Measurements from ENCODE around the gene RASGEF1C. TPM values are rescaled to one million over a fixed set of nuclear protein-coding genes. Genes with fewer than 3 reads are reported as not detected.

The RASGEF1C gene
- total RNA-seq, 2 donors from 2014 or later, result 0.09 to 3.1 TPM

DNA sequence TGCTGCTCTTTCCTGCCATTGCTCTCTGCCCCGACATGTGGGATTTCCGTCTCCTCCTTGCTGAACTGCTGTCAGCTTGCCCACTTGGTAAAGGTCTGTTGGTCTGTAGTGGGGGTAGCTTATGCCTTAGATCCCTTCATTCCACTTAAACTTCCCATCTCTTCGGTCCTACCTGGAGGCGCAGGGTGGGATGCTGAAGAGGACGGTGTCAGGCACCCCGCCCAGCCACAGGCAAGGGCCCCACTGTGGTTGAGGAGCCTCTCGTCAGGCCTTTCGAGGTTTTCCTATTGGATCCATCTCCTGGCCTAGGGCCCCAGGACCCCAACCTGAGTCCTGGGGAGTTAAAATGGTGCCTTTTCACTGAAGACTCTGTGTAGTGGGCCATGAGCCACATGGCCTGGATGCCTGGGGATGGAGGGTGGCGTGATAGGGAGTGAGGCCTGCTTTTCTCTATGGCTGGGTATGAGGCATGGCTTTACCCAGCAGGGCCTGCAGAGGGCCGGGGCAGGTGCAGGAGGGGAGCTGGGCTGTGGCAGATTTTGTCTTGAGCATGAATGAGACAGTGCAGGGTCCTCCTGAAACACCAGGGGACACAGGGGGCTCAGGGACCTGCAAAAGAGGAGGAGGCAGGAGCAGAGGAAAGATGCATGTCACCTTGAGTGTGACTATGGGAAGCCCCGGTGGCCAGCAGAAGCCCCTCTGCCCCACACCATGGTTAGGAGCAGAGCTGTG lies 111.7 kb downstream of the RASGEF1C start:
- intact Hi-C loops (cut with DNase I), result no loop called here
- Histone ChIP-seq H3K27ac (no peak overlapping the region), H3K4me3 (no peak overlapping the region), H3K27me3 (replicated peaks; ENCODE audit: insufficient read depth) (no peaks in the 10 kb centered on the region), H3K4me1 (replicated peaks) (no peaks in the 10 kb centered on the region), H3K36me3 (no peaks in the 10 kb centered on the region), H3K9me3 (no peaks in the 10 kb centered on the region)
- no peak for DNase-seq (ENCODE audit: low spot score)
- no peak for TF ChIP-seq POLR2A (IDR thresholded peaks at IDR 0.05)
- no peak for TF ChIP-seq POLR2AphosphoS5 (IDR thresholded peaks at IDR 0.05)
- 87% methylated on average over 11 of the region's 11 CpGs for WGBS

DNA sequence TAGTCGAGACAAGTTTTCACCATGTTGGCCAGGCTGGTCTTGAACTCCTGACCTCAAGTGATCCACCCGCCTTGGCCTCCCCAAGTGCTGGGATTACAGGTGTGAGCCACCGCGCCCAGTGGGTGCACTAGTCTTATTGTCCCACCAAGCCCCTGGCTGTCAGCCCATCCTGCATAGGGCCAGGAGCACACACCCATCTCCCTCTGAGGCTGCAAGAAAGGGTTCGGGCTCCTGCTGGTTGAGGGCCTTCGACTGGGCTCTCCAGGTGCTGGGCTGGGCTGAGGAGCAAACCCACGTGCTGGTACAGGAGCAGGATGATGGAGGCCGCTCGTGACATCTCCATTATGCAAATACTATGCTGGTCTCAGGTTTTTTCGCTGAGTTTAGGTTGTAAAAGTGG lies 112.4 kb downstream of the RASGEF1C start:
- 83% methylated on average over 10 of the region's 10 CpGs for WGBS
- Histone ChIP-seq H3K36me3 (no peaks in the 10 kb centered on the region), H3K4me3 (no peak overlapping the region), H3K27me3 (replicated peaks; ENCODE audit: insufficient read depth) (no peaks in the 10 kb centered on the region), H3K27ac (no peak overlapping the region), H3K4me1 (replicated peaks) (no peaks in the 10 kb centered on the region), H3K9me3 (no peaks in the 10 kb centered on the region)
- intact Hi-C loops (cut with DNase I), result no loop called here
- no peak for DNase-seq (ENCODE audit: low spot score)
- TF ChIP-seq POLR2AphosphoS5 (IDR thresholded peaks at IDR 0.05) (no peak), POLR2A (IDR thresholded peaks at IDR 0.05) (no peak)
- TF ChIP-seq, protein P1, sequence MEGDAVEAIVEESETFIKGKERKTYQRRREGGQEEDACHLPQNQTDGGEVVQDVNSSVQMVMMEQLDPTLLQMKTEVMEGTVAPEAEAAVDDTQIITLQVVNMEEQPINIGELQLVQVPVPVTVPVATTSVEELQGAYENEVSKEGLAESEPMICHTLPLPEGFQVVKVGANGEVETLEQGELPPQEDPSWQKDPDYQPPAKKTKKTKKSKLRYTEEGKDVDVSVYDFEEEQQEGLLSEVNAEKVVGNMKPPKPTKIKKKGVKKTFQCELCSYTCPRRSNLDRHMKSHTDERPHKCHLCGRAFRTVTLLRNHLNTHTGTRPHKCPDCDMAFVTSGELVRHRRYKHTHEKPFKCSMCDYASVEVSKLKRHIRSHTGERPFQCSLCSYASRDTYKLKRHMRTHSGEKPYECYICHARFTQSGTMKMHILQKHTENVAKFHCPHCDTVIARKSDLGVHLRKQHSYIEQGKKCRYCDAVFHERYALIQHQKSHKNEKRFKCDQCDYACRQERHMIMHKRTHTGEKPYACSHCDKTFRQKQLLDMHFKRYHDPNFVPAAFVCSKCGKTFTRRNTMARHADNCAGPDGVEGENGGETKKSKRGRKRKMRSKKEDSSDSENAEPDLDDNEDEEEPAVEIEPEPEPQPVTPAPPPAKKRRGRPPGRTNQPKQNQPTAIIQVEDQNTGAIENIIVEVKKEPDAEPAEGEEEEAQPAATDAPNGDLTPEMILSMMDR (IDR thresholded peaks at IDR 0.05), result no peak

DNA sequence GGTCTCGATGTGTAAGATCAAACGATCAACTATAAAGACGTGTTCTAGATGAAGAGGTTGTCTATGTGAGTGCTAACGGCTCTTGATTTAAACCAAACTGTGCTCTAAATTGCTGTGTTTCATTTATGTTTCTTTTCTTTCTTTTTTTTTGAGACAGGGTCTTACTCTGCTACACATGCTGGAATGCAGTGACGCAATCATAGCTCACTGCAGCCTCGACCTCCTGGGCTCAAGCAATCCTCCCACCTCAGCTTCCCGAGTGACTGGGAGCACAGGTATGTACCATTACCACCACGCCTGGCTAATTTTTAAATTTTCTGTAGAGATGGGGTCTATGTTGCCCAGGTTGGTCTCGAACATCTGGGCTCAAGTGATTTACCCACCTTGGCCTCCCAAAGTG lies 113.5 kb downstream of the RASGEF1C start:
- no peak overlapping the region for H3K4me3 ChIP-seq
- H3K4me1 ChIP-seq (replicated peaks), result no peaks in the 10 kb centered on the region
- no peak for TF ChIP-seq POLR2AphosphoS5 (IDR thresholded peaks at IDR 0.05)
- no peak for TF ChIP-seq POLR2A (IDR thresholded peaks at IDR 0.05)
- H3K36me3 ChIP-seq, result no peaks in the 10 kb centered on the region
- H3K27ac ChIP-seq, result no peak overlapping the region
- intact Hi-C loops (cut with DNase I), result no loop called here
- 81% methylated on average over 9 of the region's 9 CpGs for WGBS
- H3K9me3 ChIP-seq, result no peaks in the 10 kb centered on the region
- no peaks in the 10 kb centered on the region for H3K27me3 ChIP-seq (replicated peaks; ENCODE audit: insufficient read depth)
- DNase-seq (ENCODE audit: low spot score), result no peak

DNA sequence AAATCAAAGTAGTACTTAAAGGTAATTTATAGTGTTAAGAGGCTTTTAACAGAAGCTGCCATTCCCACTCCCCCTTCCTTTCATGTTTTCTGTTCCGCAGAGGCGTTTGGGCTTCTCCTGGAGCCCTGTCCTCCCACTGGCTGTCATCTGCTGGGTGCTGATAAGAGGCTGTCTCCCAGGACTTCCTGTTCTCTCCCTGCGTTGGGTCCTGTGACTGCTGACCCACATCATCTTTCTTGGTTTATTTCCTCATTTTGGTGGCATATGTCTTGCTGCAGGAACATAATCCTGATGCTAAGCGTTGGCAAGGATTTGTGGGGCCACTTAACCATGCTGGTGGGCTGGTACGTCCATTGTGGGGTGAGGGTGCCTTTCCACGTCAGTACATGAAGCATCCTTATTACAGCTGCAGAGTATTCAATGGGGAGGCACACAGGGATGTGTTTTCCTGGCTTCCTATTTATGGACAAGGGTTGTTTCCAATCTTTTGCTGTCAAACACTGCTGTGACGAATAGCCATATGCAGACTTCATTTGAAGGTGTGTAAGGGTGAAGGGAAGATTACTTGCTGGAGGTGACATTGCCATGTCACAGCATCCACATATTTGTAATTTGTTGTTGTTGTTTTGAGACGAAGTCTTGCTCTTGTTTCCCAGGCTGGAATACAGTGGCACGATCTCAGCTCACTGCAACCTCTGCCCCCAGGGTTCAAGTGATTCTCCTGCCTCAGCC lies 115.2 kb downstream of the RASGEF1C start:
- no peak overlapping the region for H3K27ac ChIP-seq

DNA sequence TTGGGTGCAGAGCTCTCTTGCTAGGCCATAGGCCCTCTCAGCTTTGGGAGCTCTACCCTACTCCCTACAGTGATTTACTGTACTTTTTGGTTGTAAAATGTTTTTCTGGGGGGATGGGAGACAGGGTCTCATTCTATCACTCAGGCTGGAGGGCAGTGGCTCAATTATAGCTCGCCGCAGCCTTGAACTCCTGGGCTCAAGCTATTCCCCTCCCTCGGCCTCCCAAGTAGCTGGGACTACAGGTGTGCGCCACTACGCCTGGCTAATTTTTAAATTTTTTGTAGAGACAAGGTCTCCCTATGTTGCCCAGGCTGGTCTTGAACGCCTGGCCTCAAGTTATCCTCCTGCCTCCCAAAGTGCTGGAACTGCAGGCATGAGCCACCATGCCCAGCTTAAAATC lies 115.8 kb downstream of the RASGEF1C start:
- H3K4me3 ChIP-seq, result no peak overlapping the region
- H3K36me3 ChIP-seq, result no peaks in the 10 kb centered on the region
- H3K27me3 ChIP-seq (replicated peaks; ENCODE audit: insufficient read depth), result no peaks in the 10 kb centered on the region
- no peak for DNase-seq (ENCODE audit: low spot score)
- intact Hi-C loops (cut with DNase I), result loop anchor here (5.0 kb wide), 1 partner anchor 106 kb away; no protein-coding TSS in a partner anchor
- 97% methylated on average over 6 of the region's 6 CpGs for WGBS
- H3K27ac ChIP-seq, result no peak overlapping the region
- TF ChIP-seq POLR2AphosphoS5 (IDR thresholded peaks at IDR 0.05), result no peak
- no peaks in the 10 kb centered on the region for H3K9me3 ChIP-seq
- no peaks in the 10 kb centered on the region for H3K4me1 ChIP-seq (replicated peaks)

More for the DNA sequence above, 115.2 kb downstream of the RASGEF1C start:
- Histone ChIP-seq H3K9me3 (no peaks in the 10 kb centered on the region), H3K4me3 (no peak overlapping the region), H3K27me3 (replicated peaks; ENCODE audit: insufficient read depth) (no peaks in the 10 kb centered on the region), H3K36me3 (no peaks in the 10 kb centered on the region), H3K4me1 (replicated peaks) (no peaks in the 10 kb centered on the region)
- intact Hi-C loops (cut with DNase I), result loop anchor here (5.0 kb wide), 1 partner anchor 107 kb away; no protein-coding TSS in a partner anchor
- 72% methylated on average over 9 of the region's 9 CpGs for WGBS
- DNase-seq (ENCODE audit: low spot score), result no peak
- TF ChIP-seq POLR2A (IDR thresholded peaks at IDR 0.05), result no peak

DNA sequence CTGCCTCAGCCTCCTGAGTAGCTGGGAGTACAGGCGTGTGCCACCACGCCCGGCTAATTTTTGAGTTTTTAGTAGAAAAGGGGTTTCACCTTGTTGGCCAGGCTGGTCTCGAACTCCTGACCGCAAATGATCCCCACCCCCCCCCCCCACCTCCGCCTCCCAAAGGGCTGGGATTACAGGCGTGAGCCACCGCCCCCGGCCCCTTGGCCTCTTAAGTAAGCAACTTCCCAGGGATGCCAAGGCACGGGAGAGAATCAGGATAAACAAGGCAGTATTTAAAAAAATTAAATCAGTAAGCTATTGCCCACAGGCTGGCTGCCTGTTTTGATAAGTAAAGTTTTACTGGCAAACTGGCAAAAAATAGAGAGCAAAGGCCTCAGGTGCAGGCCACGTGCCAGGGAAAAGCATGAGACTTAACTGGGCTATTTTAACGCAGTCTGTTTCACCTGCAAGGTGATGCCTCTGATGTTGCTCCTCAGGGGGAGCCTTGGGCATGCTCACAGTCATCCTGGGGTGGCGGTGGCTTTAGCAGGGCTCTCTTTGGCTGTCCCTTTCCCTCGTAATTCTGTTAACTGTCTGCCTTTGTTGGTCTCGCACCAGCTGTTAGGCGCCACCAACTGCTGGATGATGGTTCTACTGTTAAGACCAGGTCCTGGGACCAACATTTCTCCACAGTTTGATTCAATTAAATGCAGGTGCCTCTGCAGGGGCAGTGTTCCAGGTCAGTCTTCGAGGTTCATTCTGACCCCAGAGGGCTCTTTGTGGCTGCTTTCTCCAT lies 118.1 kb downstream of the RASGEF1C start:
- no peak overlapping the region for H3K27ac ChIP-seq

More for the DNA sequence above, 118.1 kb downstream of the RASGEF1C start:
- 19% methylated on average over 17 of the region's 17 CpGs for WGBS
- Histone ChIP-seq H3K27me3 (replicated peaks; ENCODE audit: insufficient read depth) (no peaks in the 10 kb centered on the region), H3K36me3 (no peaks in the 10 kb centered on the region), H3K4me1 (replicated peaks) (no peaks in the 10 kb centered on the region), H3K9me3 (no peaks in the 10 kb centered on the region), H3K4me3 (peak overlapping the region; percentile 29 to 41)
- peak; percentile 34 for DNase-seq (ENCODE audit: low spot score)
- TF ChIP-seq, protein P1 (IDR thresholded peaks at IDR 0.05), result peak in 2 of 4 experiments; percentile 33 to 36
- TF ChIP-seq POLR2AphosphoS5 (IDR thresholded peaks at IDR 0.05) (no peak), POLR2A (IDR thresholded peaks at IDR 0.05) (no peak)
- intact Hi-C loops (cut with DNase I), result loop anchor here (5.0 kb wide), 1 partner anchor 104 kb away; no protein-coding TSS in a partner anchor

Measured in prostate gland (tissue), 2 donors.